NB4 (cell line): ENCODE results near the gene UBE2L3.

Experiments
- MYC ChIP-seq: IDR thresholded peaks from 2 replicates; pipeline ENCODE4 v1.6.1; 2011; ENCODE audit warnings: low read depth, low read length
- TF ChIP-seq, protein P1 (sequence below): IDR thresholded peaks from one replicate; pipeline ENCODE4 v1.5.1; 2012; ENCODE audit warnings: low read depth, low read length

DNA sequence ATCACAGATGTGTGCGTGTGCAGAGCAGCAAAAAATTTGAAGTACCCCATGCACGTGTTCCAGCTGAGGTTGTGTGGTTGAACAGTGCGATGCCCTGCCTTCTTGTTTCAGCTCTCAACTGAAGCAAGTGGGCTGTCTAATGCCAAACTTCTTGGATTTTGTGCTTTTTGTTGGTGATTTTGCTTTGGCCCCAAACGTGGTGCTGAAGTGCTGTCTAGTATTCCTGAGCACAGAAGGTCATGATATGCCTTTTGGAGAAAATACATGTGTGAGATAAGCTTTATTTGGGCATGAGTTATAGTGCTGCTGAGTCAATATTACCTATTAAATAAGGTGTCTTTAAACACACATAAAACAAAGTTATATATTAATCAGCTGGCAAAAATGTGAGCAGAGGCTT lies 48.2 kb downstream of the UBE2L3 start:
- TF ChIP-seq, protein P1, sequence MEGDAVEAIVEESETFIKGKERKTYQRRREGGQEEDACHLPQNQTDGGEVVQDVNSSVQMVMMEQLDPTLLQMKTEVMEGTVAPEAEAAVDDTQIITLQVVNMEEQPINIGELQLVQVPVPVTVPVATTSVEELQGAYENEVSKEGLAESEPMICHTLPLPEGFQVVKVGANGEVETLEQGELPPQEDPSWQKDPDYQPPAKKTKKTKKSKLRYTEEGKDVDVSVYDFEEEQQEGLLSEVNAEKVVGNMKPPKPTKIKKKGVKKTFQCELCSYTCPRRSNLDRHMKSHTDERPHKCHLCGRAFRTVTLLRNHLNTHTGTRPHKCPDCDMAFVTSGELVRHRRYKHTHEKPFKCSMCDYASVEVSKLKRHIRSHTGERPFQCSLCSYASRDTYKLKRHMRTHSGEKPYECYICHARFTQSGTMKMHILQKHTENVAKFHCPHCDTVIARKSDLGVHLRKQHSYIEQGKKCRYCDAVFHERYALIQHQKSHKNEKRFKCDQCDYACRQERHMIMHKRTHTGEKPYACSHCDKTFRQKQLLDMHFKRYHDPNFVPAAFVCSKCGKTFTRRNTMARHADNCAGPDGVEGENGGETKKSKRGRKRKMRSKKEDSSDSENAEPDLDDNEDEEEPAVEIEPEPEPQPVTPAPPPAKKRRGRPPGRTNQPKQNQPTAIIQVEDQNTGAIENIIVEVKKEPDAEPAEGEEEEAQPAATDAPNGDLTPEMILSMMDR: no peak
- no peak for TF ChIP-seq MYC
